ENCODE results near the gene TBPL1.

GRCh38 chr6:133964702-133965101, 11.7 kb downstream of the TBPL1 start:
- TF ChIP-seq, protein P1, sequence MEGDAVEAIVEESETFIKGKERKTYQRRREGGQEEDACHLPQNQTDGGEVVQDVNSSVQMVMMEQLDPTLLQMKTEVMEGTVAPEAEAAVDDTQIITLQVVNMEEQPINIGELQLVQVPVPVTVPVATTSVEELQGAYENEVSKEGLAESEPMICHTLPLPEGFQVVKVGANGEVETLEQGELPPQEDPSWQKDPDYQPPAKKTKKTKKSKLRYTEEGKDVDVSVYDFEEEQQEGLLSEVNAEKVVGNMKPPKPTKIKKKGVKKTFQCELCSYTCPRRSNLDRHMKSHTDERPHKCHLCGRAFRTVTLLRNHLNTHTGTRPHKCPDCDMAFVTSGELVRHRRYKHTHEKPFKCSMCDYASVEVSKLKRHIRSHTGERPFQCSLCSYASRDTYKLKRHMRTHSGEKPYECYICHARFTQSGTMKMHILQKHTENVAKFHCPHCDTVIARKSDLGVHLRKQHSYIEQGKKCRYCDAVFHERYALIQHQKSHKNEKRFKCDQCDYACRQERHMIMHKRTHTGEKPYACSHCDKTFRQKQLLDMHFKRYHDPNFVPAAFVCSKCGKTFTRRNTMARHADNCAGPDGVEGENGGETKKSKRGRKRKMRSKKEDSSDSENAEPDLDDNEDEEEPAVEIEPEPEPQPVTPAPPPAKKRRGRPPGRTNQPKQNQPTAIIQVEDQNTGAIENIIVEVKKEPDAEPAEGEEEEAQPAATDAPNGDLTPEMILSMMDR (IDR thresholded peaks at IDR 0.05), result no peak
- TF ChIP-seq POLR2A (IDR thresholded peaks at IDR 0.05), result no peak
